OCI-LY7 (cell line): ENCODE data around the gene NTMT2. TPM values are rescaled to one million over a fixed set of nuclear protein-coding genes. Genes with fewer than 3 reads are reported as not detected.

ENCODE experiments used
- Bru-seq: library from RNA; stranded (reverse); fragments of 400-500 nt; gene quantifications from one replicate; lab custom pipeline; 2021; lab: Mats Ljungman, UMichigan
- BruChase-seq, 2 experiments: library from RNA; stranded (reverse); fragments of 400-500 nt; gene quantifications; one replicate each; lab custom pipeline; 2021; lab: Mats Ljungman, UMichigan
- BruUV-seq: library from RNA; stranded (reverse); fragments of 400-500 nt; replicated peaks from 2 replicates; lab custom pipeline; 2021; lab: Mats Ljungman, UMichigan
- CTCF ChIA-PET: fragments of 300-600 bp; sonication (Branson Sonifier 250); formaldehyde crosslinking; loops from one replicate; lab custom pipeline; 2022; ENCODE audit warnings: antibody characterized with exemption; ENCODE audit not compliant: unreplicated experiment; lab: Charles Lee
- POLR2A ChIA-PET: fragments of 300-600 bp; sonication (Branson Sonifier 250); formaldehyde crosslinking; loops from one replicate; lab custom pipeline; 2022; ENCODE audit warnings: antibody characterized with exemption; lab: Charles Lee
- DNase-seq: peaks from one replicate; pipeline ENCODE4 v3.0.0-alpha.2; 2015; ENCODE audit warnings: low spot score
- H2AFZ ChIP-seq: fragments of 200-600 bp; sonication (generic), shearing (Covaris generic); 2 replicates; pipeline ENCODE4 v1.6.1; 2014; ENCODE audit warnings: mild to moderate bottlenecking, antibody characterized with exemption, low read length, moderate library complexity
- H3K27ac ChIP-seq: fragments of 200-600 bp; sonication (generic); 2 replicates; pipeline ENCODE4 v1.5.1; 2014; ENCODE audit warnings: mixed run types, low read depth, mild to moderate bottlenecking, moderate library complexity, low read length, inconsistent platforms; ENCODE audit not compliant: poor library complexity, severe bottlenecking
- H3K36me3 ChIP-seq: fragments of 200-600 bp; sonication (generic); 2 replicates; pipeline ENCODE4 v1.6.1; 2014; ENCODE audit warnings: mild to moderate bottlenecking, antibody characterized with exemption, low read length, moderate library complexity, mixed read lengths; ENCODE audit not compliant: insufficient read depth
- H3K4me1 ChIP-seq: fragments of 200-600 bp; sonication (generic); 2 replicates; pipeline ENCODE4 v1.5.1; 2014; ENCODE audit warnings: mild to moderate bottlenecking, low read length; ENCODE audit not compliant: insufficient read depth, poor library complexity, severe bottlenecking
- H3K4me2 ChIP-seq: fragments of 200-600 bp; sonication (generic); 2 replicates; pipeline ENCODE4 v1.6.1; 2014; ENCODE audit warnings: mild to moderate bottlenecking, low read length
- H3K4me3 ChIP-seq: fragments of 200-600 bp; sonication (generic); 2 replicates; pipeline ENCODE4 v1.5.1; 2014; ENCODE audit warnings: mild to moderate bottlenecking, low read depth, low read length; ENCODE audit not compliant: poor library complexity, severe bottlenecking
- H3K79me2 ChIP-seq: fragments of 200-600 bp; sonication (generic); 2 replicates; pipeline ENCODE4 v1.6.1; 2016; ENCODE audit warnings: low read depth, mild to moderate bottlenecking, low read length, moderate library complexity, mixed read lengths; ENCODE audit not compliant: insufficient read depth
- H3K9me2 ChIP-seq: fragments of 200-600 bp; sonication (generic); 2 replicates; pipeline ENCODE4 v1.6.1; 2016; ENCODE audit warnings: mild to moderate bottlenecking, low read length, mixed read lengths; ENCODE audit not compliant: insufficient read depth
- H3K9me3 ChIP-seq: fragments of 200-600 bp; sonication (generic); 2 replicates; pipeline ENCODE4 v1.6.1; 2014; ENCODE audit warnings: mild to moderate bottlenecking, mixed run types, low read length, mixed read lengths
- H4K20me1 ChIP-seq: fragments of 200-600 bp; sonication (generic); 2 replicates; pipeline ENCODE4 v1.6.1; 2014; ENCODE audit warnings: mild to moderate bottlenecking, antibody characterized with exemption, low read length, moderate library complexity, mixed read lengths; ENCODE audit not compliant: insufficient read depth
- EZH2phosphoT487 ChIP-seq: fragments of 200-600 bp; sonication (generic); IDR thresholded peaks from 2 replicates; pipeline ENCODE4 v1.6.1; 2018; ENCODE audit warnings: low read depth, borderline replicate concordance, mild to moderate bottlenecking, mixed run types, antibody characterized with exemption, low read length, moderate library complexity, mixed read lengths
- intact Hi-C: fragments of 100-400 bp; cut with micrococcal nuclease; formaldehyde crosslinking; loops from one replicate; pipeline ENCODE4 v1.10.0; 2022; ENCODE audit not compliant: unreplicated experiment
- long read RNA-seq: library from polyadenylated mRNA; stranded (forward); transcript quantifications from one replicate; pipeline ENCODE4 v2.0.0, GENCODE V29; 2022
- total RNA-seq, 2 experiments: library from RNA; depleted of rRNA in 1 of 2; stranded (reverse); fragments of >200 nt in 1 of 2; shearing (Covaris generic) in 1 of 2; gene quantifications; 2 replicates each; pipeline ENCODE4 v1.2.3, GENCODE V29; 2014 to 2022
- TF ChIP-seq, protein P1 (sequence below): fragments of 200-600 bp; sonication (generic); conservative IDR thresholded peaks from 2 replicates; pipeline ENCODE4 v1.5.1; 2014; ENCODE audit warnings: mild to moderate bottlenecking, antibody characterized with exemption, low read length, moderate library complexity, mixed read lengths

Gene NTMT2
- not detected in 2 replicates for total RNA-seq (2014; rRNA removed; shearing (Covaris generic))
- not detected in 2 replicates for total RNA-seq (2022)
- Bru-seq, nascent RNA, result not detected
- BruChase-seq, experiment 1, labeled RNA remaining after a 6-hour chase, result not detected
- BruChase-seq, experiment 2, labeled RNA remaining after a 2-hour chase, result not detected
- long read RNA-seq, result 0 reads

DNA sequence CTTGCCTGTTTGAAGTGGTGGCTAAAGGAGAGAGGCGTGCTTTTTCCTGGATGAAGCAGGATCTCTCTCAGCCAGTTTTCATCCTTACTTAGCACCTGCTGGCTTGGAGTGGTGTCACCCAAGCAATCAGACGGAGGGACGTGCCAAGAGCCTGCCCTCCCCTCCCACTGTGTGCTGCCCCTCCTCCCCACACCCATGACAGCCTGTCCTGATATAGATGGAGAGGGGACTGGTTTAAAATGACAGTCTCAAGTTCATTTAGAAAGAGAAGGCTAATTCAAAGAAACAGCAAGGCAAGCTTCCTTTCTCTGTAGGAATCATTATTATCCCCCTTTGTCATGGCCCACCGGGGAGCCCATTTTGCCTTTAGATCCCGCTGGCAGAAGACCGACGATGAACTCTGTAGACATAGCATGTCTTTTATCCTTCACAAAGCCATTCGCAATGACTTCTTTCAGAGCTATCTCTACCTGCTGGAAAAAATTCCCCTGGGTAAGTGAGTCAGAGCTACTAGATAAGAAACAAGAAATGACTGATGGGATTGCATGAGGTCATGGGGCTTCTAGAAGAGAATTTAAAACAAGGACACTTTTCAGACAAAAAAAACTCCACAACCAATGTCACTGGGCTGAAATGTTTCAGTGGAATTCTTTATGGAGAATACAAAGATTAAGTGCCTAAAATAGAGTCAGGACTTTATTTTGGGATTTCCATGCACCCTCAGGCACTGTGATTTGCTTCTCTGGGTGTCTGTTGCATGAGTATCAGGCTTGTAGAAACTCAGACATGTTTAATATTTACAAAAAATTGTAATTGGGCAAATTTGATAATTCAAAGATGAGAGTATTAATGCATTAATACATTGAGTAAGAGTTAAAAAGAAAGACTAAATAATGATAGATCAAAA lies at the start of gene NTMT2:
NTMT2 (plus strand) TSS at position 190 of the 907 bp plus-strand sequence; CDS start at position 339, 149 bp downstream.
- POLR2A ChIA-PET, result interaction anchor here (1.2 kb wide), 1 partner anchor 11 kb away, joined by 4 read pairs; no protein-coding TSS in a partner anchor
- H3K79me2 ChIP-seq, result no peaks in the 10 kb centered on the region
- CTCF ChIA-PET, result no interaction called here
- DNase-seq, result no peak
- intact Hi-C loops, result no loop called here
- H2AFZ ChIP-seq, result no peak within 1 kb of the TSS
- H3K4me2 ChIP-seq, result no peak within 1 kb of the TSS
- no peak within 1 kb of the TSS for H3K27ac ChIP-seq
- BruUV-seq, result no TSS peak
- H3K4me3 ChIP-seq, result no peak within 1 kb of the TSS
- no peaks in the 10 kb centered on the region for H4K20me1 ChIP-seq
- TF ChIP-seq, protein P1, sequence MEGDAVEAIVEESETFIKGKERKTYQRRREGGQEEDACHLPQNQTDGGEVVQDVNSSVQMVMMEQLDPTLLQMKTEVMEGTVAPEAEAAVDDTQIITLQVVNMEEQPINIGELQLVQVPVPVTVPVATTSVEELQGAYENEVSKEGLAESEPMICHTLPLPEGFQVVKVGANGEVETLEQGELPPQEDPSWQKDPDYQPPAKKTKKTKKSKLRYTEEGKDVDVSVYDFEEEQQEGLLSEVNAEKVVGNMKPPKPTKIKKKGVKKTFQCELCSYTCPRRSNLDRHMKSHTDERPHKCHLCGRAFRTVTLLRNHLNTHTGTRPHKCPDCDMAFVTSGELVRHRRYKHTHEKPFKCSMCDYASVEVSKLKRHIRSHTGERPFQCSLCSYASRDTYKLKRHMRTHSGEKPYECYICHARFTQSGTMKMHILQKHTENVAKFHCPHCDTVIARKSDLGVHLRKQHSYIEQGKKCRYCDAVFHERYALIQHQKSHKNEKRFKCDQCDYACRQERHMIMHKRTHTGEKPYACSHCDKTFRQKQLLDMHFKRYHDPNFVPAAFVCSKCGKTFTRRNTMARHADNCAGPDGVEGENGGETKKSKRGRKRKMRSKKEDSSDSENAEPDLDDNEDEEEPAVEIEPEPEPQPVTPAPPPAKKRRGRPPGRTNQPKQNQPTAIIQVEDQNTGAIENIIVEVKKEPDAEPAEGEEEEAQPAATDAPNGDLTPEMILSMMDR, result no peak
- TF ChIP-seq EZH2phosphoT487, result no peak
- no peaks in the 10 kb centered on the region for H3K9me3 ChIP-seq
- H3K9me2 ChIP-seq, result no peaks in the 10 kb centered on the region
- H3K4me1 ChIP-seq, result no peaks in the 10 kb centered on the region
- no peaks in the 10 kb centered on the region for H3K36me3 ChIP-seq

DNA sequence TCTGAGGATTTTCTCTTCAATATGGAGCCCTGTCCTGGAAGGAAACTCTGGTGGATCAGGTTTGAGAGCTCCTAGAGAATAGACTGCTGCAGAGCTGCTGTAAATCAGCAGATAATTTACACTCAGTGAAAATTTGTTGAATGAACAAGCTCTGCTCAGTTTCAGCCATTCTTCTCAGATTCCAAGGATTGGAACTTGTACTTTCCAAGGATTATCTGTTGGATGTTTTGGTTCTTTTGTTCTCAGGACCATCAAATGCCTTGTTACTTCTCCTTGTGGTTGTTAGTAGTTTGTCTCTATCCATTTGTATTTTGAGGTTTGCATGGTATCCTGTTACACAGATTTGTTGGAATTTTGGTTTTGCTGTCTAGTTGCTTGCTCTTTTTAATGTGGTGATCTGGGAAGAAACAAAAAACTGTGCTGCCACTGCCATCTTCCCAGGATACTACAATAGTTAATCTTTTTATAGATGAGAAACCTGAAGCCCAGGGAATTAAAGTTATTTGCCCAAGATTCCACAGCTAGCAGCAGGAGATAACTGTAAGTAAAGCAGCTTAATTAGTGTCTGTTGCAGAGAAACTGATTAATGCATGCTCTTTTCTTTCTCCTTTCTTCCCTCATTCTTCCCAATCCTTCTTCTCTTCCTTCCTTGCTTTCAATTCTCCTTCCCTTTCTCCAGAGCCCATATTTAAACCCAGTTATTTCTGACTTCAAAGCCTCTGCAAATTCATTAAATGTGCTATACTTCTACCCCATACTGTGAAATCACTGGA lies 49.6 kb upstream of the NTMT2 start:
- Histone ChIP-seq H2AFZ (no peak overlapping the region), H3K9me3 (no peaks in the 10 kb centered on the region), H3K4me3 (no peak overlapping the region), H3K9me2 (no peaks in the 10 kb centered on the region), H3K36me3 (no peaks in the 10 kb centered on the region), H3K79me2 (no peaks in the 10 kb centered on the region), H3K4me2 (no peak overlapping the region), H4K20me1 (no peaks in the 10 kb centered on the region), H3K4me1 (no peaks in the 10 kb centered on the region), H3K27ac (no peak overlapping the region)
- BruUV-seq, result no TSS peak
- no peak for TF ChIP-seq EZH2phosphoT487
- TF ChIP-seq, protein P1, result no peak
- intact Hi-C loops, result no loop called here
- POLR2A ChIA-PET, result interaction anchor here (0.6 kb wide), 3 partner anchors 186 to 835 kb away, joined by 3 to 4 read pairs (median 3); no protein-coding TSS in a partner anchor
- DNase-seq, result no peak
- CTCF ChIA-PET, result no interaction called here
